OCI-LY1 (cell line): ENCODE data around the gene MAP4K4.

Experiments
- H2AFZ ChIP-seq: fragments of 200-600 bp; sonication (generic), shearing (Covaris generic); 2 replicates; pipeline ENCODE4 v1.6.0; 2014; ENCODE audit warnings: antibody characterized with exemption, mild to moderate bottlenecking, low read length
- H3F3A ChIP-seq: fragments of 200-600 bp; sonication (generic), shearing (Covaris generic); 2 replicates; pipeline ENCODE4 v1.6.0; 2014; ENCODE audit warnings: mild to moderate bottlenecking, antibody characterized with exemption, low read length, moderate library complexity; ENCODE audit not compliant: insufficient read depth
- H3K27ac ChIP-seq: fragments of 200-600 bp; sonication (generic); 2 replicates; pipeline ENCODE4 v1.5.1; 2014; ENCODE audit warnings: low read length, mixed run types, mild to moderate bottlenecking, low read depth; ENCODE audit not compliant: poor library complexity, severe bottlenecking
- H3K27me3 ChIP-seq: fragments of 200-600 bp; sonication (generic); 2 replicates; pipeline ENCODE4 v1.6.0; 2014; ENCODE audit warnings: antibody characterized with exemption, mild to moderate bottlenecking, low read length, moderate library complexity; ENCODE audit not compliant: insufficient read depth
- H3K36me3 ChIP-seq: fragments of 200-600 bp; sonication (generic); 2 replicates; pipeline ENCODE4 v1.6.1; 2014; ENCODE audit warnings: mild to moderate bottlenecking, antibody characterized with exemption, low read length, moderate library complexity, mixed read lengths; ENCODE audit not compliant: insufficient read depth
- H3K4me1 ChIP-seq: fragments of 200-600 bp; sonication (generic); 2 replicates; pipeline ENCODE4 v1.5.1; 2014; ENCODE audit warnings: mild to moderate bottlenecking, low read length, moderate library complexity; ENCODE audit not compliant: insufficient read depth, severe bottlenecking
- H3K4me2 ChIP-seq: fragments of 200-600 bp; sonication (generic), shearing (Covaris generic); 2 replicates; pipeline ENCODE4 v1.6.1; 2014; ENCODE audit warnings: low read length
- H3K4me3 ChIP-seq: fragments of 200-600 bp; sonication (generic); 2 replicates; pipeline ENCODE4 v1.5.1; 2014; ENCODE audit warnings: low read length, low read depth, mild to moderate bottlenecking, mixed read lengths; ENCODE audit not compliant: poor library complexity, severe bottlenecking
- H3K79me2 ChIP-seq: fragments of 200-600 bp; shearing (Covaris generic); 2 replicates; pipeline ENCODE4 v1.6.1; 2016; ENCODE audit warnings: mixed run types, low read length, mixed read lengths; ENCODE audit not compliant: insufficient read depth
- H3K9ac ChIP-seq: fragments of 200-600 bp; sonication (generic), shearing (Covaris generic); 2 replicates; pipeline ENCODE4 v1.6.1; 2014; ENCODE audit warnings: mild to moderate bottlenecking, low read length, mixed read lengths
- H3K9me2 ChIP-seq: fragments of 200-600 bp; sonication (generic), shearing (Covaris generic); 2 replicates; pipeline ENCODE4 v1.6.1; 2014; ENCODE audit warnings: low read depth, mild to moderate bottlenecking, low read length, mixed read lengths
- H3K9me3 ChIP-seq: fragments of 200-600 bp; shearing (Covaris generic); 2 replicates; pipeline ENCODE4 v1.6.1; 2014; ENCODE audit warnings: low read length, mixed read lengths
- H4K20me1 ChIP-seq: fragments of 200-600 bp; sonication (generic), shearing (Covaris generic); 2 replicates; pipeline ENCODE4 v1.6.0; 2016; ENCODE audit warnings: mild to moderate bottlenecking, low read length; ENCODE audit not compliant: insufficient read depth
- CTCF ChIP-seq: fragments of 200-600 bp; sonication (generic), shearing (Covaris generic); IDR thresholded peaks from 2 replicates; pipeline ENCODE4 v1.5.1; 2017; ENCODE audit warnings: mild to moderate bottlenecking, antibody characterized with exemption, low read length, moderate library complexity, mixed read lengths
- EZH2 ChIP-seq: fragments of 200-600 bp; sonication (generic), shearing (Covaris generic); IDR thresholded peaks from 2 replicates; pipeline ENCODE4 v1.8.0; 2017; ENCODE audit warnings: borderline replicate concordance, mixed run types, mild to moderate bottlenecking, antibody characterized with exemption, low read length, moderate library complexity, mixed read lengths

Gene MAP4K4

GRCh38 chr2:101806701-101807100, 109.2 kb downstream of the MAP4K4 start:
- peaks cover 7% of the 10 kb centered on the region; the same call in 1 of the 2 replicates for H3K79me2 ChIP-seq
- H2AFZ ChIP-seq: no peak overlapping the region
- no peaks in the 10 kb centered on the region for H4K20me1 ChIP-seq
- no peak overlapping the region for H3K9ac ChIP-seq
- no peak overlapping the region for H3K4me2 ChIP-seq
- H3K27ac ChIP-seq: no peak overlapping the region
- no peaks in the 10 kb centered on the region for H3K27me3 ChIP-seq
- no peaks in the 10 kb centered on the region for H3K9me3 ChIP-seq
- no peaks in the 10 kb centered on the region; the same call in 1 of the 2 replicates for H3K36me3 ChIP-seq
- no peaks in the 10 kb centered on the region for H3K9me2 ChIP-seq
- TF ChIP-seq CTCF (no peak), EZH2 (no peak)
- H3F3A ChIP-seq: no peaks in the 10 kb centered on the region
- H3K4me1 ChIP-seq: peaks cover 68% of the 10 kb centered on the region
- no peak overlapping the region for H3K4me3 ChIP-seq

- no peak overlapping the region for H3K4me2 ChIP-seq
Measured at GRCh38 chr2:101807242-101807641, 109.7 kb downstream of the MAP4K4 start.

GRCh38 chr2:101808006-101808562, 110.6 kb downstream of the MAP4K4 start:
- Histone ChIP-seq H3K79me2 (peaks cover 7% of the 10 kb centered on the region; the same call in 1 of the 2 replicates), H3K4me3 (no peak overlapping the region), H3K27ac (no peak overlapping the region), H3F3A (no peaks in the 10 kb centered on the region), H4K20me1 (no peaks in the 10 kb centered on the region), H3K4me1 (peaks cover 57% of the 10 kb centered on the region), H3K9ac (no peak overlapping the region), H3K27me3 (no peaks in the 10 kb centered on the region), H2AFZ (no peak overlapping the region), H3K9me2 (no peaks in the 10 kb centered on the region), H3K4me2 (no peak overlapping the region), H3K9me3 (no peaks in the 10 kb centered on the region), H3K36me3 (no peaks in the 10 kb centered on the region; the same call in 1 of the 2 replicates)
- TF ChIP-seq CTCF: no peak

More at GRCh38 chr2:101807242-101807641, 109.7 kb downstream of the MAP4K4 start:
- Histone ChIP-seq H3K36me3 (no peaks in the 10 kb centered on the region; the same call in 1 of the 2 replicates), H3K27ac (no peak overlapping the region), H3F3A (no peaks in the 10 kb centered on the region), H3K4me1 (peaks cover 63% of the 10 kb centered on the region), H2AFZ (no peak overlapping the region), H4K20me1 (no peaks in the 10 kb centered on the region), H3K27me3 (no peaks in the 10 kb centered on the region), H3K9me3 (no peaks in the 10 kb centered on the region), H3K9ac (no peak overlapping the region), H3K9me2 (no peaks in the 10 kb centered on the region), H3K79me2 (peaks cover 7% of the 10 kb centered on the region; the same call in 1 of the 2 replicates), H3K4me3 (no peak overlapping the region)
- no peak for TF ChIP-seq CTCF
- TF ChIP-seq EZH2: no peak
